LNCAP (cell line): Measurements from ENCODE around the gene KLF1.

ENCODE experiments used
- CTCF ChIP-seq: fragments of 450-650 bp; IDR thresholded peaks from 2 replicates; pipeline ENCODE4 v1.5.1; 2017; ENCODE audit warnings: mild to moderate bottlenecking

KLF1 gene

DNA sequence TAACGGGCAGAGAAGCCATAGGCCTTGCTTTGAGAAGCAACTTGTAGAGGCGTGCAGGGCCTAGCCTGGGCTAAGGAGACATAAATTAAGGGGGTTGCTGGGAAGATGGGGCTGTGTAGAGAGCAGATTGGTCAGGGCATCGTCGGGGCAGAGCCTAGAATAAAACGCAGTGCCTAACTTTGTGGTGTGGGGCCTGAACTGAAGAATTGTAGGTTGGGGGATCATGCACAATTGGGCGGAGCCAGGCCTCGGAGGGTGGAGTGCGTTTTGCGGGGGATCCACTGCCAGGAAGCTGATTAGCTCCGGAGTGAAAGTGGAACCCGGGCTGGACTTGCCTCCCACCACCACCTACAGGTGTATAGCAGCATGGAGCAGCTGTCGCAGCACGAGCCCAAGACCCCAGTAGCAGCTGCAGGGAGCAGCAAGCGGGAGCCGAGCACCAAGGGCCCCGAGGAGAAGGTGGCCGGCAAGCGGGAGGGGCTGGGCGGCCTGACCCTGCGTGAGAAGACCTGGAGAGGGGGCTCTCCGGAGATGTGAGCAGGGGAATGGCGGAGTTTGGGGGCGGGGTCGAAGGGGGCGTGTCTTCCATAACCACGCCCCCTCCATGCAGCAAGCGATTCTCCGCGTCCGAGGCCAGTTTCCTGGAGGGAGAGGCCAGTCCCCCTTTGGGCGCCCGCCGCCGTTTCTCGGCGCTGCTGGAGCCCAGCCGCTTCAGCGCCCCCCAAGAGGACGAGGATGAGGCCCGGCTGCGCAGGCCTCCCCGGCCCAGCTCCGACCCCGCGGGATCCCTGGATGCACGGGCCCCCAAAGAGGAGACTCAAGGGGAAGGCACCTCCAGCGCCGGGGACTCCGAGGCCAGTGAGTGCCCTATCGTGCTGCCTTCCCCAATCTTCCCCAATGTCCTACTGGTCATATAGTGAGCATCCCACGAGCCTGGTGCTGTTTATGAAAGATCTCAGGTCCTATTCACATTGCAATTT is 19.6 kb downstream of the KLF1 start:
- no peak for TF ChIP-seq CTCF

GRCh38 chr19:12866416-12867119 is 20.4 kb downstream of the KLF1 start:
- TF ChIP-seq CTCF = no peak

DNA sequence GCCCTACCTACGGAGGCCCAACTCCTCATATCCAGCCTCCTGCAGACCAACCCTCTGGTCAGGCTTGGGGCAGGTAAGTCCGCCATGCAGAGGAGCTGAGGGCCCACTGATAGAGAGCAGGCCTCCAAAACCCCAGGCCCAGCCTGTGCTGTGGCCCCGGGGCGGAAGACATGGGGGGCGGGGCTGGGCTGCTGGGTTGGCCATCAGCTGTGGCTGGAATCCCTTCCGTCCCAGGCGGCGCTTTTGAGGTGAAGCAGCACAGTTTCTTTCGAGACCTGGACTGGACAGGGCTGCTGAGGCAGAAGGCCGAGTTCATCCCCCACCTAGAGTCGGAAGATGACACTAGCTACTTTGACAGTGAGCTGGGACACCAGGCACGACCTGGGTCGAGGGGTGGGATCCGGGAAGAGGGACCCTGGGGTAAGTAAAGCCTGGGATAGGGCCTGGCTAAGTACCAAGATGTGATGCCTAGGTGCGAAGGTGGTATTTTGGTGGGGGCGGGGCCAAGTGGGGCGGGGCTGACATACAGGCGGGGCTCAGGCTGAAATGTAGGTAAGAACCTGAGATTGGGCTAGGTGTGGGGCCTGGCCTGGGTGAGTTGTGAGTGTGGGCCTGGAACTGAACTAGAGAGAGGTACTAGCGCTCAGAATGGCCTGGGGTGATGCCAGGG is 21.1 kb downstream of the KLF1 start:
- TF ChIP-seq CTCF = no peak

GRCh38 chr19:12864721-12865715 is 22.0 kb downstream of the KLF1 start:
- TF ChIP-seq CTCF = peak; percentile 40; the same call in 1 of the 2 replicates

- no peak for TF ChIP-seq CTCF
Measured at GRCh38 chr19:12864143-12864542, 22.9 kb downstream of the KLF1 start.

- TF ChIP-seq CTCF = no peak
Measured at GRCh38 chr19:12859546-12859945, 27.5 kb downstream of the KLF1 start.
